Measurements from ENCODE around the gene C8G. TPM values are rescaled to one million over a fixed set of nuclear protein-coding genes. Genes with fewer than 3 reads are reported as not detected.
A peak's percentile ranks its signal among the peaks of the same experiment; 100 is the strongest.

Gene C8G
- total RNA-seq, 4 donors from 2014 or later, result 1.7 to 5.2 TPM; not detected in 2

DNA sequence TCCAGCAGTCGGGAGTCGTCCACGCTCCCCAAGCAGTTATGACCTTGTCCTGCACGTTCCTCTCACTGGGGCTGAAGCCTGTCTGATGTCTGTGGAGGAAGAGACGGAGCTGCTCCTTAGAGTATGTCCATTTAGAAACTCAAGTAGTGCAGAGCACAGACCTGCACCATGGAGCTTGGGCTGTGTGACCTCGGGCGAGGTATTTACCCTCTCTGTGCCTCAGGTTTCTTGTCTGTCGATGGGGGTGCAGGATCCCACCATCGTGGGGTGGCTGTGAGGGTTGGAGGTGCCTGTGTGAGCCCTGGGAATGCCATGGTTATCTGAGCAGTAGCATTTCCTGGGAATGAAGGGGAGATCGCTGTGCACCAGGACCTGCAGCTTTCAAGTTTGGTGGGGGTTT lies 44.5 kb upstream of the C8G start:
- Histone ChIP-seq H3K9me3 (no peaks in the 10 kb centered on the region), H3K27me3 (no peaks in the 10 kb centered on the region), H3K4me3 (no peak overlapping the region), H3K36me3 (peaks cover 0 to 9% of the 10 kb centered on the region in 2 donors), H3K4me1 (peaks cover 24 to 32% of the 10 kb centered on the region in 2 donors), H3K27ac (peak overlapping the region in 3 of 4 donors; percentile 79 to 82 (median 81))
- intact Hi-C loops (cut with DNase I; ENCODE audit: low total_unique reads), result no loop called here
- DNase-seq, result no peak
- TF ChIP-seq POLR2A (IDR thresholded peaks at IDR 0.05) (no peak), CTCF (IDR thresholded peaks at IDR 0.05 in 4 of 5, conservative IDR thresholded peaks at IDR 0.05 in 1 of 5) (no peak)
- in situ Hi-C loops (cut with MboI; ENCODE audit: low sequenced_read_pairs in 4 of 4), result no loop called here
- ATAC-seq, result no peak

DNA sequence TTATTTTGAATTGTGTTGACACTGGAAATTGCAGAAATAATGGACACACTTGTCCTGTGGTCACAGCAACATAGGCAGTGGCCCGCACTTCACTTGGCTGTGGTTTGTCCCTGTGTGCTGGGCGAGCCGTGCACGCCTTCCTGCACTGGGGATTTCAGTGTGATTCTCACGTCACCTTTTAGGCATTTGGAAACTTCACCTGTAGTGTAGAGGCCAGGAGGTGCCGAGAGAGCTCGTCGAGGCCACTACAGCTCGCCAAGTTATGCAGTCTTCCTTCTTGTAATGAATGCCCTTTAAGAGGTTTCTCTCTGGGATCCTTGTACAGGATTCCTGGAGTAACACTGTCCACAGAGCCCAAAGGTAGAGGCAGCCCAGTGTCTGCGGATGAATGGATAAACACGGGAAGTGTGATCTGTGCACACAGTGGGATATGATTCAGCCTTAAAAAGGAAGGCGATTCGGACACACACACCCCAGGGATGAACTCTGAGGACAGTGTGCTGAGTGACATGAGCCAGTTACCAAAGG lies 44.0 kb upstream of the C8G start:
- Histone ChIP-seq H3K9me3 (no peaks in the 10 kb centered on the region), H3K4me3 (no peak overlapping the region), H3K4me1 (peaks cover 24 to 32% of the 10 kb centered on the region in 2 donors), H3K36me3 (peaks cover 0 to 9% of the 10 kb centered on the region in 2 donors), H3K27me3 (no peaks in the 10 kb centered on the region), H3K27ac (peak overlapping the region; percentile 76 to 82 (median 80))
- DNase-seq (no peak), ATAC-seq (no peak)
- intact Hi-C loops (cut with DNase I; ENCODE audit: low total_unique reads), result no loop called here
- no peak for TF ChIP-seq CTCF (IDR thresholded peaks at IDR 0.05 in 4 of 5, conservative IDR thresholded peaks at IDR 0.05 in 1 of 5)
- no peak for TF ChIP-seq POLR2A (IDR thresholded peaks at IDR 0.05)
- in situ Hi-C loops (cut with MboI; ENCODE audit: low sequenced_read_pairs in 4 of 4), result no loop called here

DNA sequence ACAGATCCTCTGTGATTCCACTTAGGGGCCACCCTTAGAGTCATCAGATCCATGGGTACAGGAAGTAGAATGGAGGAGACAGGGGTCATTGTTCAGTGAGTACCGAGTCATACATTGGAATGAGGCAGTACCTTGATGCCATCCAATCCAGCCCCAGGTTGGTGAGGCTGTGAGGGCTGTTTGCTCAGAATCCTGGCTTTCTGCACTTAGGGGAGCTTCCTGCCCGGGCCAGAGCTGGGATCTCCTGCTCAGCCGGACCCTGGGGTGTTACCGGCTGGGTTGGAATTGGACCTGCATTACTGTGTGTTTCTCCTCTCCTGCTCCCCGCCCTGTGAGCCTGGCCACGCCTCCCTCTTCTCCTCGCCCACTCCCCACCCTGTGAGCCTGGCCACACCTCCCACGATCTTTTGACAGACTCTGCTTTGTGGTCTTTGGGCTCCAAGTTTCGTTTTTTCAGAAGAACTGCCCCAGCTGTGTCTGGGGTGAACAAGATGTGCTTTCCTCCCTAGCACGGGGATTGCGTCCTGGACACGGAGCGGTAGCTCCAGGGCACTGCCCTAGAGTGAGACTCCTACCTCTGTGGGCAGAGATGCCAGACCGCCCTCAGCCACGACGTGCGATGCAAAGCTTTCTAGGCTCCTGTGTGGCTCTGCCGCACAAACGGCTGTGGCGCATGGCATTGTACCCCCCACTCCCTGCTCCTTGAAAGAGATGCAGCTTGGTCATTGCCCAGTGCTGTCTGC lies 43.4 kb upstream of the C8G start:
- intact Hi-C loops (cut with DNase I; ENCODE audit: low total_unique reads) (no loop called here), in situ Hi-C loops (cut with MboI; ENCODE audit: low sequenced_read_pairs in 4 of 4) (no loop called here)
- Histone ChIP-seq H3K27me3 (no peaks in the 10 kb centered on the region), H3K36me3 (peaks cover 0 to 9% of the 10 kb centered on the region in 2 donors), H3K4me3 (no peak overlapping the region), H3K27ac (peak overlapping the region; percentile 76 to 82 (median 80)), H3K9me3 (no peaks in the 10 kb centered on the region), H3K4me1 (peaks cover 24 to 32% of the 10 kb centered on the region in 2 donors)
- ATAC-seq, result peak; percentile 67 to 74
- peak in 1 of 2 donors; percentile 65 for DNase-seq
- no peak for TF ChIP-seq CTCF (IDR thresholded peaks at IDR 0.05 in 4 of 5, conservative IDR thresholded peaks at IDR 0.05 in 1 of 5)
- TF ChIP-seq POLR2A (IDR thresholded peaks at IDR 0.05), result no peak

DNA sequence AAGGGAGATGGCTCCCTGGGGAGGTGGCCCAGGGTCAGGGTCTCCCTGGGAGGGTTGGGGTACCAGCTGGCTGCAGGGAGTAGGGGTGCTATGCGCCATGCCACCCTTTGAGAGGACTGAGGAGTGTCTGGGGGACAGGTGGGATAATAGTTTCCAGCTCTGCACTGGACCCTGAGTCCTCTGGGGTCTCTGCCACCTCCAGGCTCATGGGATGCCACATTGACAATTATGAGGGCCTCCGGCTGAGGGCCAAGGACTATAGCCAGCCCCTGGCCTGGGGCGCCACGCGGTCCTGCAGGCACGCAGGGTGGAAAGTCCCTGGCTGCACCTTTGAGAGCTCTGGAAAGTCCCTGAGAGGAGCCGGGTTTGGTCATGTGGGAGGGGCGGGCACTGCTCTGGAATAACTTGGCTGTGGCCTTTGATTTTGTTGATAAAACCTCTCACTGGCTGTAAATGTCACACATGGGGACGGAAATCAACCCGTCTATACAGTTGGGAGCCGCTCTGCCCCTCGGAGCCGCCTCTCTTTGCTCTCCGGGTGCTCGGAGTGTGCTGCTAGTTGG lies 42.7 kb upstream of the C8G start:
- intact Hi-C loops (cut with DNase I; ENCODE audit: low total_unique reads) (no loop called here), in situ Hi-C loops (cut with MboI; ENCODE audit: low sequenced_read_pairs in 4 of 4) (no loop called here)
- ATAC-seq, result peak; percentile 84 to 90
- no peak overlapping the region for H3K4me3 ChIP-seq
- H3K4me1 ChIP-seq, result peaks cover 24 to 32% of the 10 kb centered on the region in 2 donors
- TF ChIP-seq CTCF (IDR thresholded peaks at IDR 0.05 in 4 of 5, conservative IDR thresholded peaks at IDR 0.05 in 1 of 5) (no peak), POLR2A (IDR thresholded peaks at IDR 0.05) (peak in 1 of 2 donors; percentile 45)
- H3K36me3 ChIP-seq, result peaks cover 0 to 9% of the 10 kb centered on the region in 2 donors
- H3K9me3 ChIP-seq, result no peaks in the 10 kb centered on the region
- H3K27ac ChIP-seq, result peak overlapping the region; percentile 76 to 82 (median 80)
- peak; percentile 72 to 81 for DNase-seq
- no peaks in the 10 kb centered on the region for H3K27me3 ChIP-seq
